H1 (cell line): ENCODE measurements around the gene FBN2. TPM values are rescaled to one million over a fixed set of nuclear protein-coding genes. Genes with fewer than 3 reads are reported as not detected.

Experiments
- ATF3 ChIP-seq: IDR thresholded peaks from 2 replicates; pipeline ENCODE4 v1.6.1; 2011; ENCODE audit warnings: low read depth, mild to moderate bottlenecking, low read length; ENCODE audit not compliant: insufficient read depth
- CEBPB ChIP-seq: IDR thresholded peaks from 2 replicates; pipeline ENCODE4 v1.6.1; 2012; ENCODE audit warnings: low read depth, low read length
- CHD7 ChIP-seq: fragments of 300-600 bp; sonication (generic); IDR thresholded peaks from 2 replicates; pipeline ENCODE4 v1.7.1; 2012; ENCODE audit warnings: low read length, moderate library complexity, mild to moderate bottlenecking, inconsistent platforms; ENCODE audit not compliant: insufficient replicate concordance
- EGR1 ChIP-seq: IDR thresholded peaks from 2 replicates; pipeline ENCODE4 v1.6.1; 2011; ENCODE audit warnings: low read depth, low read length, borderline replicate concordance
- EZH2 ChIP-seq: fragments of 200-600 bp; sonication (generic); IDR thresholded peaks from 2 replicates; pipeline ENCODE4 v1.7.1; 2012; ENCODE audit warnings: low read depth, mild to moderate bottlenecking, moderate library complexity, low read length, inconsistent platforms; ENCODE audit not compliant: severe bottlenecking
- FOSL1 ChIP-seq: IDR thresholded peaks from 2 replicates; pipeline ENCODE4 v1.6.1; 2011; ENCODE audit warnings: mild to moderate bottlenecking, low read depth, low read length, moderate library complexity; ENCODE audit not compliant: insufficient read depth
- KDM1A ChIP-seq: fragments of 200-600, 300-600 bp; sonication (generic); IDR thresholded peaks from 2 replicates; pipeline ENCODE4 v1.7.1; 2016; ENCODE audit warnings: mild to moderate bottlenecking, low read length, borderline replicate concordance
- NANOG ChIP-seq: IDR thresholded peaks from 2 replicates; pipeline ENCODE4 v1.6.1; 2011; ENCODE audit warnings: low read length, low read depth, mild to moderate bottlenecking, inconsistent platforms; ENCODE audit not compliant: insufficient read depth, poor library complexity, severe bottlenecking
- POLR2A ChIP-seq, 2 experiments: IDR thresholded peaks; 1 replicate in 1 of 2; 2 replicates in 1 of 2; pipeline ENCODE4 v1.6.1; 2011; ENCODE audit warnings: low read depth in 2 of 2, low read length in 2 of 2, mild to moderate bottlenecking in 2 of 2; ENCODE audit errors: control extremely low read depth in 1 of 2
- RFX5 ChIP-seq: IDR thresholded peaks from 2 replicates; pipeline ENCODE4 v1.6.1; 2011; ENCODE audit warnings: low read depth, low read length, improper control_type of control experiment, borderline replicate concordance
- SP2 ChIP-seq: IDR thresholded peaks from 2 replicates; pipeline ENCODE4 v1.6.1; 2012; ENCODE audit warnings: mild to moderate bottlenecking, low read length, inconsistent platforms
- polyA plus RNA-seq, 7 experiments: library from polyadenylated mRNA; depleted of rRNA in 3 of 7; stranded (reverse) in 5 of 7; unstranded in 2 of 7; fragments of >200 nt in 5 of 7; fragments of 200-250 nt in 2 of 7; gene quantifications; 1 replicate in 5 of 7; 2 replicates in 1 of 7; 4 replicates in 1 of 7; pipeline versions ENCODE4 v1.2.1 to v1.2.3, GENCODE V29; 2011 to 2013; ENCODE audit warnings: missing spikeins in 2 of 7, mixed read lengths in 2 of 7
- total RNA-seq: library from RNA; stranded (reverse); fragmentation: NEBNext Ultra II Directional; extraction: Animal tissue kit (Norgen Biotek cat#: 25700); gene quantifications from 2 replicates; pipeline ENCODE4 v1.2.1, GENCODE V29; 2021

Gene FBN2
- total and polyA plus RNA-seq, 2 of the 8 experiments (the other 6 are each of a cell fraction or from before 2014, with no cell fraction given), result 14.1 to 16.3 TPM

GRCh38 chr5:128528637-128529255, 9.3 kb downstream of the FBN2 start (continued):
- TF ChIP-seq CHD7 (no peak), RFX5 (no peak), NANOG (no peak), EZH2 (no peak), KDM1A (no peak), ATF3 (no peak), SP2 (no peak), EGR1 (no peak), CEBPB (no peak), FOSL1 (no peak), POLR2A (IDR thresholded peaks at IDR 0.05; ENCODE audit: control extremely low read depth in 1 of 2, low read depth in 2 of 2, low read length in 2 of 2) (no peak)
